ENCODE data around the gene RPS29.
A peak's percentile ranks its signal among the peaks of the same experiment; 100 is the strongest.
"Not testable (repeated sequence)": the region's sequence is repeated elsewhere in the genome, so short reads cannot be mapped to it uniquely, and the experiment has no call there.

The RPS29 gene

DNA sequence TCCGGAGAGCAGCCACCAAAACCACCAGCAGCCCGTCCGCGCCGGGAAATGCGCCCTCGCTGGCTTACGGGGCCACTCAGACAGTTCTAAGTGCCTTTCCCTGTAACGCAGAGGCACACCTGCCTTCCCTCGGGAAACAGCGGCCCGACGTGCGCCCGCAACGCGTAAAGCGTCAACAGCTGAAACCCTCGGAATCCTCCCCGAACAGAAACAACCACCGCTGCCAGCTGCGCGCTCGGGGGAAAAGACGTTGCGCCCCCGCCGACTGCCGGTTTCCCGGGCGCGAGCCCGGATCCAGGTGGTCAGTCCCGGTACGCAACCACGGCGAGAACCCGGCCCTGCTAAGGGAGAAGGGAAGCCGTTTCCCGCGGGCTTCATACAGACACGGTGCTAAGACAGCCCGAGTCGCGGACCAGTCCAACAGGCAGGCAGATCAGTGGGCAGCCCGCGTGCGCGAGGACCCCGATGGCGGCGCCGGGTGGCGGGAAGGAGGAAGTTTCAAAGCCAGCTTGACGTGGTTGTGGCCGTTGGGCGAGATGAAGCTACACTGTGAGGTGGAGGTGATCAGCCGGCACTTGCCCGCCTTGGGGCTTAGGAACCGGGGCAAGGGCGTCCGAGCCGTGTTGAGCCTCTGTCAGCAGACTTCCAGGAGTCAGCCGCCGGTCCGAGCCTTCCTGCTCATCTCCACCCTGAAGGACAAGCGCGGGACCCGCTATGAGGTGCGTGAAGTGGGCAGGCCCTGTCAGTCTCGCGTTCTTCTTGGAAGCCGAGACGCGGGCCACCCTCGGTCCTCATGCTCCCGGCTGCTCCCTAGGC is 12.5 kb upstream of the RPS29 start, which contains the start of gene LRR1:
TSS of gene LRR1 (plus strand) at position 456 of the 816 bp plus-strand sequence. CDS start at position 537, 81 bp downstream.
- no peaks in the 10 kb centered on the region for H3K27me3 ChIP-seq (ENCODE audit: control insufficient read depth in 1 of 2, insufficient read depth in 2 of 2, low read length in 2 of 2)
- H3K9ac ChIP-seq (ENCODE audit: low read depth in 1 of 2, low read length in 2 of 2) = peak within 1 kb of the TSS; percentile 94 to 99
- H3K9me3 ChIP-seq (ENCODE audit: control insufficient read depth in 1 of 2, low read length in 2 of 2) = no peaks in the 10 kb centered on the region
- peaks cover 0 to 3% of the 10 kb centered on the region in 2 donors for H3K36me3 ChIP-seq (ENCODE audit: control insufficient read depth in 1 of 2, insufficient read depth in 2 of 2, low read length in 2 of 2)
- peaks cover 13 to 15% of the 10 kb centered on the region in 2 donors for H3K4me1 ChIP-seq (ENCODE audit: control insufficient read depth in 1 of 2, insufficient read depth in 2 of 2, low read length in 2 of 2)
- H3K4me3 ChIP-seq (ENCODE audit: low read depth in 1 of 2, low read length in 2 of 2) = peak within 1 kb of the TSS; percentile 82 to 99
- H3K27ac ChIP-seq (ENCODE audit: low read depth, low read length) = peak within 1 kb of the TSS; percentile 97

DNA sequence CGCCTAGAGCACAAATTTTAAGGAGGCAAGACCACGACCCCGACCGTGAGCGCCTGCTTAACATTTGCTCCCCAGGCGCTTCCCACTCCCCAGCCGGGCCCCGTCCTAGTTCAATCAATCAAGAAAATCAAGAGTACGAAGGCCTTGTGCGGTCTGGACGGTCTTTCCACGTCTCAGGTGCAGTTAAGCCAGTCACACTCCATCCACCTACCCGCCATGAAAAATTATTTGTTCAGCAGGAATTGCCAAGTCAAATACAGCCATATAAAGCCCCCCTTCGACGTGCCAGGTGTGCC is 12.0 kb upstream of the RPS29 start:
- peak overlapping the region; percentile 82 to 99 for H3K4me3 ChIP-seq (ENCODE audit: low read depth in 1 of 2, low read length in 2 of 2)
- H3K9ac ChIP-seq (ENCODE audit: low read depth in 1 of 2, low read length in 2 of 2) = peak overlapping the region; percentile 94 to 99
- H3K36me3 ChIP-seq (ENCODE audit: control insufficient read depth in 1 of 2, insufficient read depth in 2 of 2, low read length in 2 of 2) = peaks cover 0 to 3% of the 10 kb centered on the region in 2 donors
- H3K27me3 ChIP-seq (ENCODE audit: control insufficient read depth in 1 of 2, insufficient read depth in 2 of 2, low read length in 2 of 2) = no peaks in the 10 kb centered on the region
- H3K4me1 ChIP-seq (ENCODE audit: control insufficient read depth in 1 of 2, insufficient read depth in 2 of 2, low read length in 2 of 2) = peaks cover 14 to 16% of the 10 kb centered on the region in 2 donors
- peak overlapping the region; percentile 97 for H3K27ac ChIP-seq (ENCODE audit: low read depth, low read length)
- H3K9me3 ChIP-seq (ENCODE audit: control insufficient read depth in 1 of 2, low read length in 2 of 2) = no peaks in the 10 kb centered on the region

DNA sequence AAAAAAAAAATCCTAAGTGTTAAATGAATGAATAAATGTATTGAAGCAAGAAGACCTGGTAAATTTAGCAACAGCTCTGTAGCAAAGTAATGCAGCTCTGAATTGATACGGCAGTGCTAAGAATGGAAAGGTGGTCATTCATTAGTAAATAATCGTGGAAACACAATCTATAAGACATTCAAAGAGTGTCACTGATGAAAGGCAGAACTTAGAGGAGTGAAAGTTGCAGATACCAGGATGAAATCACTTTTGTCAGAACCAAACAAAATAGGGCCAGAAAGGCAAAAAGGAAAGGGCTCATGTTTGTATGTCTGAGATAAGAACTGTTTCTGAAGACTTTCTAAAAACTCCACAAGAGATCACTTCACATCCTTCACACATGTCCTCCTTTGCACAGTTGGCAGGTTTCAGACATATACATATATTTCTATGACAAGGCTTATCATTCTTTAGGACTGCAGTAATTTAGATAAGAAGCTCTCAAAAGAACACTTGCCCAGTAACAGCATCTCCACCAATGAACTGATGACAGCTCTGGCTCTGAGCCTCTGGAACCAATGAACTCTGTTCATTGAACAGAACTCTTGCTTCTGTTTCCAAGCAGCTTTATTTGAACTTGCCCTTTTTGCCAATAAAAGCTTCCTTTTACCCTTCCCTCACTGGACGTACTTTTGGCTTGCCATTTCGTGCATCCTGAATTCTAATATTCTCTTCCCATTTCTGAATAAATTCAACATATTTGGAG is 8.3 kb upstream of the RPS29 start:
- no peak overlapping the region for H3K4me3 ChIP-seq (ENCODE audit: low read depth in 1 of 2, low read length in 2 of 2)
- no peaks in the 10 kb centered on the region for H3K27me3 ChIP-seq (ENCODE audit: control insufficient read depth in 1 of 2, insufficient read depth in 2 of 2, low read length in 2 of 2)
- no peaks in the 10 kb centered on the region for H3K9me3 ChIP-seq (ENCODE audit: control insufficient read depth in 1 of 2, low read length in 2 of 2)
- peaks cover 16 to 17% of the 10 kb centered on the region in 2 donors for H3K4me1 ChIP-seq (ENCODE audit: control insufficient read depth in 1 of 2, insufficient read depth in 2 of 2, low read length in 2 of 2)
- peak overlapping the region; percentile 28 for H3K27ac ChIP-seq (ENCODE audit: low read depth, low read length)
- H3K9ac ChIP-seq (ENCODE audit: low read depth in 1 of 2, low read length in 2 of 2) = peak overlapping the region in 1 of 2 donors; percentile 45
- no peaks in the 10 kb centered on the region for H3K36me3 ChIP-seq (ENCODE audit: control insufficient read depth in 1 of 2, insufficient read depth in 2 of 2, low read length in 2 of 2)

DNA sequence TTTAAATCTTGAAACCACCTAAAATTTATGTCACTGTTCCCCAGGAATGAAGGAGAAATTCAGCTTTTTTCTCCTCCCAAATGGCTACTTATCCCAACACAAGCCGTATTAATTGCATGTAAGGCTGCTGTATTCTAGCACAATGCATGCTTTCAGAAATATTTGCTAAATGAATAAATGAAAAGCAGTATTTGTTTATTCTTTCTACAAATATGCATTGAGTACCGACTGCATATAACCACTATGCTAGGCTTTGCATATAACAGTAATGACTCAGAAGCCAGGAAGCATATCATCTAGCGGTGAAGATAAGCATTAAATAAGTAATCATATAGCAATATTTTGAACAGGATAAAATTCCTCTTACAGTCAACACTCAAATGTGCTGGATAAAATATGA is 6.8 kb upstream of the RPS29 start:
- no peak overlapping the region for H3K9ac ChIP-seq (ENCODE audit: low read depth in 1 of 2, low read length in 2 of 2)
- no peaks in the 10 kb centered on the region for H3K27me3 ChIP-seq (ENCODE audit: control insufficient read depth in 1 of 2, insufficient read depth in 2 of 2, low read length in 2 of 2)
- H3K36me3 ChIP-seq (ENCODE audit: control insufficient read depth in 1 of 2, insufficient read depth in 2 of 2, low read length in 2 of 2) = no peaks in the 10 kb centered on the region
- H3K27ac ChIP-seq (ENCODE audit: low read depth, low read length) = no peak overlapping the region
- H3K4me3 ChIP-seq (ENCODE audit: low read depth in 1 of 2, low read length in 2 of 2) = no peak overlapping the region
- no peaks in the 10 kb centered on the region for H3K9me3 ChIP-seq (ENCODE audit: control insufficient read depth in 1 of 2, low read length in 2 of 2)
- peaks cover 16 to 17% of the 10 kb centered on the region in 2 donors for H3K4me1 ChIP-seq (ENCODE audit: control insufficient read depth in 1 of 2, insufficient read depth in 2 of 2, low read length in 2 of 2)

DNA sequence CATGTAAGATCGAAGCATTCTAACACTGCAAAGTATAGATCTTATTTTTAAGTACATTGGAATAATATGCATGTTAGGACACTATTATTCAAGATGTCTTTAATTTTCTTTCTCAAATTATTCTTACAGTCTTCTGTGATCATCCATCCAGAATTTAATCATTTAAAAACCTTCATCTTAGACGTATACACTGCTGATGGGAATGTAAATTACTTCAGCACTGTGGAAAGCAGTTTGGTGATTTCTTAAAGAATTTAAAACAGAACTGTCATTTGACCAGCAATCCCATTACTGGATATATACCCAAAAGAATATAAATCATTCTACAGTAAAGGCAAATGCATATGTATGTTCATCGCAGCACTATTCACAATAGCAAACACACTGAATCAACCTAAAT is 3.2 kb upstream of the RPS29 start:
- H3K9ac ChIP-seq (ENCODE audit: low read depth in 1 of 2, low read length in 2 of 2) = no peak overlapping the region
- H3K9me3 ChIP-seq (ENCODE audit: control insufficient read depth in 1 of 2, low read length in 2 of 2) = no peaks in the 10 kb centered on the region
- H3K27ac ChIP-seq (ENCODE audit: low read depth, low read length) = no peak overlapping the region

DNA sequence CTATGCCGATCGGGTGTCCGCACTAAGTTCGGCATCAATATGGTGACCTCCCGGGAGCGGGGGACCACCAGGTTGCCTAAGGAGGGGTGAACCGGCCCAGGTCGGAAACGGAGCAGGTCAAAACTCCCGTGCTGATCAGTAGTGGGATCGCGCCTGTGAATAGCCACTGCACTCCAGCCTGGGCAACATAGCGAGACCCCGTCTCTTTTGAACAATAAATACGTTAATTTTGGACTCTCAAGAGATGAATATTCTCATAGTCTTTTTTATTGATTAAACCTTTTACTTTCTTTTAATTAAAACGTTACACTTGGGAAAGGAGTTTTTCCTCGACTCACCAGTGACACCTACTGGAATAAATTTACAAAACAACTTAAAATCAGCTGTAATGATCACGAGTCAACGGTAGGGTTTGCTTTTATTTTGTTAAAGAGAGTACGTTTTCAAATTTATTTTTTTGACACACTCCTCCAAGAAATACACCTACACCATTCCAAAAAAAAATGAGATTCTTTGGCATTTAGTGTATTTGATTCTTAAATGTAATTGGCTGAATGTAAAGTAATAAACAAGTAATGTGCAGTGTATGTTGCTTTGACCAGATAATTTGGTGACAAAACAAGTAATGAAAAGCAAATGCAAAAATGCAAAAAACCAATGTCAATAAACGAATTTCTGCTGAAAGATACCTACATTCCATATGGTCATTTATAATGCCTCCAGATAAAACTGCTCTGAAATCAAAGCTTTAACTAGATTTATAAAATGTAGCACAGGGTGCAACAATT is 687 bp upstream of the RPS29 start:
- peaks cover 12 to 20% of the 10 kb centered on the region in 2 donors for H3K4me1 ChIP-seq (ENCODE audit: control insufficient read depth in 1 of 2, insufficient read depth in 2 of 2, low read length in 2 of 2)
- H3K9me3 ChIP-seq (ENCODE audit: control insufficient read depth in 1 of 2, low read length in 2 of 2) = no peaks in the 10 kb centered on the region
- H3K27me3 ChIP-seq (ENCODE audit: control insufficient read depth in 1 of 2, insufficient read depth in 2 of 2, low read length in 2 of 2) = no peaks in the 10 kb centered on the region
- peak overlapping the region; percentile 73 for H3K27ac ChIP-seq (ENCODE audit: low read depth, low read length)
- H3K4me3 ChIP-seq (ENCODE audit: low read depth in 1 of 2, low read length in 2 of 2) = peak overlapping the region; percentile 96 to 100
- peak overlapping the region in 1 of 2 donors; percentile 98 for H3K9ac ChIP-seq (ENCODE audit: low read depth in 1 of 2, low read length in 2 of 2)
- H3K36me3 ChIP-seq (ENCODE audit: control insufficient read depth in 1 of 2, insufficient read depth in 2 of 2, low read length in 2 of 2) = peaks cover 10 to 21% of the 10 kb centered on the region in 2 donors

More for the DNA sequence above, 3.2 kb upstream of the RPS29 start:
- Histone ChIP-seq H3K4me1 (ENCODE audit: control insufficient read depth in 1 of 2, insufficient read depth in 2 of 2, low read length in 2 of 2) (peaks cover 11 to 16% of the 10 kb centered on the region in 2 donors), H3K27me3 (ENCODE audit: control insufficient read depth in 1 of 2, insufficient read depth in 2 of 2, low read length in 2 of 2) (no peaks in the 10 kb centered on the region), H3K36me3 (ENCODE audit: control insufficient read depth in 1 of 2, insufficient read depth in 2 of 2, low read length in 2 of 2) (no peaks in the 10 kb centered on the region), H3K4me3 (ENCODE audit: low read depth in 1 of 2, low read length in 2 of 2) (no peak overlapping the region)

DNA sequence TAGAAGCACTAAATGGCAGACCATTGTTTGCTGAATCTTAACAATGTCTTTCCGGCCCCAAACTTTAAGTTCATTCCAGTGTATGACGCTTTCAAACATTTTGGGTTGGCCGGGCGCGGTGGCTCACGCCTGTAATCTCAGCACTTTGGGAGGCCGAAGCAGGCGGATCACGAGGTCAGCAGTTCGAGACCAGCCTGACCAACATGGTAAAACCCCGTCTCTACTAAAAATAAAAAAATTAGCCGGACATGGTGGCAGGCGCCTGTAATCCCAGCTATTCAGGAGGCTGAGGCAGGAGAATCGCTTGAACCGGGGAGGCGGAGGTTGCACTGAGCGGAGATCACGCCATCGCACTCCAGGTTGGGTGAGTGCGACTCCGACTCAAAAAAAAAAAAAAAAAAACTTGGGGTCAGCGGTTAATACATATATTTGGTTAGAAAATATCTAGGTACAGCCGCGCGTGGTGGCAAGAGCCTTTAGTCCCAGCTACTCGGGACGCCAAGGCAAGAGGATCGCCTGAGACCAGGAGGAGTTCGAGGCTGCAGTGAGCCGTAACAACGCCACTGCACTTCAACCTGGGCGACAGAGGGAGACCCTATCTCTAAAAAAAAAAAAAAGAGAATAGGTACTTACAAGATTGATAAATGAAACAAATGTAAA is 1.1 kb downstream of the RPS29 start:
- H3K9me3 ChIP-seq (ENCODE audit: control insufficient read depth in 1 of 2, low read length in 2 of 2); H3K27me3 ChIP-seq (ENCODE audit: control insufficient read depth in 1 of 2, insufficient read depth in 2 of 2, low read length in 2 of 2): not testable (repeated sequence)
- Histone ChIP-seq H3K4me3 (ENCODE audit: low read depth in 1 of 2, low read length in 2 of 2) (peak overlapping the region; percentile 96 to 100), H3K27ac (ENCODE audit: low read depth, low read length) (peak overlapping the region; percentile 96), H3K9ac (ENCODE audit: low read depth in 1 of 2, low read length in 2 of 2) (peak overlapping the region; percentile 95 to 98), H3K36me3 (ENCODE audit: control insufficient read depth in 1 of 2, insufficient read depth in 2 of 2, low read length in 2 of 2) (peaks cover 10 to 28% of the 10 kb centered on the region in 2 donors), H3K4me1 (ENCODE audit: control insufficient read depth in 1 of 2, insufficient read depth in 2 of 2, low read length in 2 of 2) (peaks cover 12 to 20% of the 10 kb centered on the region in 2 donors)

DNA sequence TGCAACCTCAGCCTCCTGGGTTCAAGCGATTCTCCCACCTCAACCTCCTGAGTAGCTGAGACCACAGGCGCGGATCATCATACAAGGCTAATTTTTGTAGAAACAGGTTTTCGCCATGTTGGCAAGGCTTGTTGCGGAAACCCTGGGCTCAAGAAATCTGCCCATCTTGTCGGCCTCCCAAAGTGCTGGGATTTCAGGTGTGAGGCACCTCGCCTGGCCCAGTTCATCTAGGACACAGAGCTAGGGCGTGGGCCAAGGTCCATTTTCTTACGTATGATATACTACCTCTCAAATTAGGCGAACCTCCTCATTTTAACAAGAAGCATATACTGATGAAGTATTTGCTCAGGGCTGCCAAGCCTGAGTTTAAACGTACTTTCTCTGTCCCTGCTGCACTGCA is 2.1 kb downstream of the RPS29 start:
- Histone ChIP-seq H3K4me3 (ENCODE audit: low read depth in 1 of 2, low read length in 2 of 2) (peak overlapping the region; percentile 96 to 100), H3K4me1 (ENCODE audit: control insufficient read depth in 1 of 2, insufficient read depth in 2 of 2, low read length in 2 of 2) (peaks cover 12 to 20% of the 10 kb centered on the region in 2 donors), H3K27ac (ENCODE audit: low read depth, low read length) (no peak overlapping the region), H3K9me3 (ENCODE audit: control insufficient read depth in 1 of 2, low read length in 2 of 2) (no peaks in the 10 kb centered on the region), H3K27me3 (ENCODE audit: control insufficient read depth in 1 of 2, insufficient read depth in 2 of 2, low read length in 2 of 2) (no peaks in the 10 kb centered on the region), H3K9ac (ENCODE audit: low read depth in 1 of 2, low read length in 2 of 2) (peak overlapping the region; percentile 4 to 32), H3K36me3 (ENCODE audit: control insufficient read depth in 1 of 2, insufficient read depth in 2 of 2, low read length in 2 of 2) (peaks cover 10 to 28% of the 10 kb centered on the region in 2 donors)

DNA sequence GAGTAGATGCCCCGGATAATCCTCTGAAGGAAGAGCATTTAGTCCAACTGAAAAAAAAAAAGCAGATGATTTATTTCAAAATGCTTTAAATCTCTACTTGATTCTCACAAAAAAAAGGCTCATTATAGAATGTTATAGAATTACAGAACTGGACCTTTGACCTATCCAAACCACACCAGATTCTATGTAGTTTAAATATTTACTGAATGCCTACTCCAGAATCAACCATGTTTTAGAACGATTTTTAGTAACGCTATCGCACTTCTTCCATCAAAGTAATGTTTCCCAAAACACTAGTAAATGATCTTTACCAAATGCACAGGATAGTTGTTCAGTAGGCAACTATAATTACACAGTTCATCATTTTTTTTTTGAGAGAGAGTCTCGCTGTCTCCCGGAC is 2.6 kb downstream of the RPS29 start:
- H3K36me3 ChIP-seq (ENCODE audit: control insufficient read depth in 1 of 2, insufficient read depth in 2 of 2, low read length in 2 of 2) = peaks cover 10 to 28% of the 10 kb centered on the region in 2 donors
- no peaks in the 10 kb centered on the region for H3K9me3 ChIP-seq (ENCODE audit: control insufficient read depth in 1 of 2, low read length in 2 of 2)
- H3K27ac ChIP-seq (ENCODE audit: low read depth, low read length) = no peak overlapping the region
- peaks cover 12 to 20% of the 10 kb centered on the region in 2 donors for H3K4me1 ChIP-seq (ENCODE audit: control insufficient read depth in 1 of 2, insufficient read depth in 2 of 2, low read length in 2 of 2)
- H3K4me3 ChIP-seq (ENCODE audit: low read depth in 1 of 2, low read length in 2 of 2) = peak overlapping the region; percentile 96 to 100
- peak overlapping the region in 1 of 2 donors; percentile 32 for H3K9ac ChIP-seq (ENCODE audit: low read depth in 1 of 2, low read length in 2 of 2)
- H3K27me3 ChIP-seq (ENCODE audit: control insufficient read depth in 1 of 2, insufficient read depth in 2 of 2, low read length in 2 of 2) = no peaks in the 10 kb centered on the region
